Type B pancreatic cell (in vitro differentiated cells): ENCODE results near the gene RNF8. TPM values are rescaled to one million over a fixed set of nuclear protein-coding genes. Genes with fewer than 3 reads are reported as not detected.

Experiments
- DNase-seq: peaks from one replicate; pipeline ENCODE4 v3.0.0; 2021; ENCODE audit warnings: mixed read lengths; ENCODE audit not compliant: unreplicated experiment; ENCODE audit errors: extremely low spot score
- H3K27ac Mint-ChIP-seq: 2 replicates; pipeline ENCODE4 v1.8.0; 2021; ENCODE audit warnings: mild to moderate bottlenecking, mixed read lengths
- H3K27me3 Mint-ChIP-seq: 2 replicates; pipeline ENCODE4 v1.8.0; 2021; ENCODE audit warnings: mixed read lengths
- H3K36me3 Mint-ChIP-seq: 2 replicates; pipeline ENCODE4 v1.8.0; 2021; ENCODE audit warnings: mixed read lengths
- H3K4me1 Mint-ChIP-seq: one replicate; pipeline ENCODE4 v1.8.0; 2021; ENCODE audit warnings: mixed read lengths; ENCODE audit not compliant: unreplicated experiment
- H3K4me3 Mint-ChIP-seq: 2 replicates; pipeline ENCODE4 v1.8.0; 2021; ENCODE audit warnings: mild to moderate bottlenecking, mixed read lengths
- H3K9me3 Mint-ChIP-seq: 2 replicates; pipeline ENCODE4 v1.8.0; 2021; ENCODE audit warnings: mixed read lengths
- CTCF ChIP-seq: fragments of 200-600 bp; sonication (generic); conservative IDR thresholded peaks from 2 replicates; pipeline ENCODE4 v1.5.0; 2021; ENCODE audit warnings: antibody characterized with exemption, mild to moderate bottlenecking
- total RNA-seq: library from RNA; stranded (reverse); gene quantifications from 2 replicates; pipeline ENCODE4 v1.2.1, GENCODE V29; 2021; ENCODE audit warnings: low replicate concordance

RNF8 gene
- total RNA-seq, 1 donor from 2014 or later = 38.6 TPM

- TF ChIP-seq CTCF = no peak
- Mint-ChIP-seq H3K27ac (no peak overlapping the region), H3K27me3 (no peaks in the 10 kb centered on the region), H3K36me3 (peaks cover 16% of the 10 kb centered on the region), H3K4me1 (peaks cover 6% of the 10 kb centered on the region), H3K9me3 (no peaks in the 10 kb centered on the region), H3K4me3 (no peak overlapping the region)
- DNase-seq = no peak
Measured at GRCh38 chr6:37313723-37314486, 39.9 kb upstream of the RNF8 start.

GRCh38 chr6:37314487-37315156 lies 39.2 kb upstream of the RNF8 start:
- Mint-ChIP-seq H3K27me3 (no peaks in the 10 kb centered on the region), H3K27ac (no peak overlapping the region)
- no peak for DNase-seq

GRCh38 chr6:37315157-37315515 lies 38.6 kb upstream of the RNF8 start:
- no peaks in the 10 kb centered on the region for H3K9me3 Mint-ChIP-seq
- DNase-seq = no peak
- H3K36me3 Mint-ChIP-seq = peaks cover 20% of the 10 kb centered on the region
- peaks cover 5% of the 10 kb centered on the region for H3K4me1 Mint-ChIP-seq
- no peak overlapping the region for H3K4me3 Mint-ChIP-seq
- no peaks in the 10 kb centered on the region for H3K27me3 Mint-ChIP-seq
- no peak overlapping the region for H3K27ac Mint-ChIP-seq
- TF ChIP-seq CTCF = no peak

More at GRCh38 chr6:37314487-37315156, 39.2 kb upstream of the RNF8 start:
- Mint-ChIP-seq H3K4me1 (peaks cover under 1% of the 10 kb centered on the region), H3K4me3 (no peak overlapping the region), H3K36me3 (peaks cover 16% of the 10 kb centered on the region), H3K9me3 (no peaks in the 10 kb centered on the region)
- peak; percentile 65 for TF ChIP-seq CTCF

- no peak overlapping the region for H3K4me3 Mint-ChIP-seq
- peaks cover 9% of the 10 kb centered on the region for H3K4me1 Mint-ChIP-seq
- DNase-seq = no peak
- H3K27ac Mint-ChIP-seq = no peak overlapping the region
- TF ChIP-seq CTCF = no peak
- peaks cover 22% of the 10 kb centered on the region for H3K36me3 Mint-ChIP-seq
- no peaks in the 10 kb centered on the region for H3K9me3 Mint-ChIP-seq
- H3K27me3 Mint-ChIP-seq = no peaks in the 10 kb centered on the region
Measured at GRCh38 chr6:37316071-37316470, 37.7 kb upstream of the RNF8 start.

- H3K27me3 Mint-ChIP-seq = no peaks in the 10 kb centered on the region
- TF ChIP-seq CTCF = no peak
- peaks cover 18% of the 10 kb centered on the region for H3K4me1 Mint-ChIP-seq
- no peak overlapping the region for H3K4me3 Mint-ChIP-seq
- peaks cover 25% of the 10 kb centered on the region for H3K36me3 Mint-ChIP-seq
- no peak overlapping the region for H3K27ac Mint-ChIP-seq
- no peaks in the 10 kb centered on the region for H3K9me3 Mint-ChIP-seq
- DNase-seq = no peak
Measured at GRCh38 chr6:37317312-37318038, 36.3 kb upstream of the RNF8 start.
